Large intestine (tissue), 3 donors: ENCODE measurements around the gene RGS16. TPM values are rescaled to one million over a fixed set of nuclear protein-coding genes. Genes with fewer than 3 reads are reported as not detected.

Experiments
- DNase-seq, 2 donors: peaks; one replicate each; pipeline versions ENCODE4 v3.0.0 to v3.0.0-alpha.2; 2013
- H3K27ac ChIP-seq: one replicate; pipeline ENCODE4 v1.5.1; 2013; ENCODE audit warnings: low read length
- H3K27me3 ChIP-seq: 2 replicates; pipeline ENCODE4 v1.6.1; 2013; ENCODE audit warnings: low read length; ENCODE audit not compliant: control insufficient read depth, insufficient read depth
- H3K36me3 ChIP-seq: 2 replicates; pipeline ENCODE4 v1.6.1; 2013; ENCODE audit warnings: low read length; ENCODE audit not compliant: control insufficient read depth, insufficient read depth
- H3K4me1 ChIP-seq: one replicate; pipeline ENCODE4 v1.6.1; 2013; ENCODE audit warnings: low read length; ENCODE audit not compliant: control insufficient read depth, insufficient read depth
- H3K4me3 ChIP-seq: one replicate; pipeline ENCODE4 v1.5.1; 2013; ENCODE audit warnings: low read length
- H3K9me3 ChIP-seq: one replicate; pipeline ENCODE4 v1.6.1; 2013; ENCODE audit warnings: mild to moderate bottlenecking, low read depth, low read length, moderate library complexity; ENCODE audit not compliant: control insufficient read depth
- WGBS: methylation state at CpG from one replicate; pipeline ENCODE4 v1.1.5; 2013; ENCODE audit warnings: low lambda C conversion rate; ENCODE audit not compliant: insufficient coverage; 5-methylcytosine and 5-hydroxymethylcytosine counted together
- polyA plus RNA-seq: library from polyadenylated mRNA; unstranded; fragments of 120-200 nt; gene quantifications from one replicate; pipeline ENCODE4 v1.2.1, GENCODE V29; 2013

The RGS16 gene
- polyA plus RNA-seq, 1 donor, result 2.3 TPM

GRCh38 chr1:182622901-182623528, 18.8 kb upstream of the RGS16 start:
- Histone ChIP-seq H3K4me1 (peaks cover 4% of the 10 kb centered on the region), H3K27ac (no peak overlapping the region), H3K27me3 (peaks cover 3% of the 10 kb centered on the region), H3K36me3 (no peaks in the 10 kb centered on the region), H3K4me3 (no peak overlapping the region), H3K9me3 (peaks cover 4% of the 10 kb centered on the region)
- no peak for DNase-seq
- 86% methylated on average over 3 of the region's 6 CpGs for WGBS

- no peak for DNase-seq
- Histone ChIP-seq H3K27me3 (peaks cover 6% of the 10 kb centered on the region), H3K4me3 (no peak overlapping the region), H3K4me1 (peaks cover 6% of the 10 kb centered on the region), H3K9me3 (peaks cover 4% of the 10 kb centered on the region), H3K27ac (no peak overlapping the region), H3K36me3 (no peaks in the 10 kb centered on the region)
- WGBS, result no CpG with 5 or more reads among the region's 2 CpGs
These were observed 17.7 kb upstream of the RGS16 start for GRCh38 chr1:182621906-182622305.

GRCh38 chr1:182620924-182621585, 16.9 kb upstream of the RGS16 start:
- Histone ChIP-seq H3K9me3 (peaks cover 4% of the 10 kb centered on the region), H3K27me3 (peaks cover 14% of the 10 kb centered on the region), H3K36me3 (no peaks in the 10 kb centered on the region), H3K4me1 (peaks cover 12% of the 10 kb centered on the region), H3K27ac (no peak overlapping the region), H3K4me3 (no peak overlapping the region)
- no peak for DNase-seq

GRCh38 chr1:182617734-182618351, 13.7 kb upstream of the RGS16 start:
- Histone ChIP-seq H3K27ac (no peak overlapping the region), H3K9me3 (peaks cover 8% of the 10 kb centered on the region), H3K4me3 (no peak overlapping the region), H3K4me1 (peaks cover 25% of the 10 kb centered on the region), H3K36me3 (no peaks in the 10 kb centered on the region), H3K27me3 (peaks cover 45% of the 10 kb centered on the region)
- DNase-seq, result no peak
- no CpG with 5 or more reads among the region's 6 CpGs for WGBS

- H3K4me1 ChIP-seq, result peaks cover 25% of the 10 kb centered on the region
- peak in 1 of 2 donors; percentile 50 for DNase-seq
- no CpG with 5 or more reads among the region's 4 CpGs for WGBS
- H3K27ac ChIP-seq, result no peak overlapping the region
- peaks cover 51% of the 10 kb centered on the region for H3K27me3 ChIP-seq
- peaks cover 8% of the 10 kb centered on the region for H3K9me3 ChIP-seq
- no peak overlapping the region for H3K4me3 ChIP-seq
- no peaks in the 10 kb centered on the region for H3K36me3 ChIP-seq
These were observed 12.8 kb upstream of the RGS16 start for GRCh38 chr1:182617014-182617429.

- Histone ChIP-seq H3K27ac (no peak overlapping the region), H3K4me1 (peaks cover 25% of the 10 kb centered on the region), H3K9me3 (peaks cover 8% of the 10 kb centered on the region), H3K36me3 (no peaks in the 10 kb centered on the region), H3K4me3 (no peak overlapping the region), H3K27me3 (peaks cover 55% of the 10 kb centered on the region)
- no CpG with 5 or more reads among the region's 17 CpGs for WGBS
- DNase-seq, result peak; percentile 36 to 37
These were observed 12.2 kb upstream of the RGS16 start for GRCh38 chr1:182616130-182617013.

- peak in 1 of 2 donors; percentile 30 for DNase-seq
These were observed 11.4 kb upstream of the RGS16 start for GRCh38 chr1:182615468-182616129.

GRCh38 chr1:182614796-182615454, 10.7 kb upstream of the RGS16 start:
- H3K36me3 ChIP-seq, result no peaks in the 10 kb centered on the region
- peak overlapping the region; percentile 64 for H3K27ac ChIP-seq
- H3K27me3 ChIP-seq, result peaks cover 65% of the 10 kb centered on the region
- H3K4me3 ChIP-seq, result peak overlapping the region; percentile 36
- whole genome bisulfite sequencing, result no CpG with 5 or more reads among the region's 56 CpGs
- DNase-seq, result peak; percentile 54 to 80
- H3K4me1 ChIP-seq, result peaks cover 25% of the 10 kb centered on the region
- peaks cover 4% of the 10 kb centered on the region for H3K9me3 ChIP-seq

More at GRCh38 chr1:182615468-182616129, 11.4 kb upstream of the RGS16 start:
- H3K9me3 ChIP-seq, result peaks cover 4% of the 10 kb centered on the region
- peak overlapping the region; percentile 64 for H3K27ac ChIP-seq
- 47% methylated on average over 3 of the region's 11 CpGs for WGBS
- H3K4me3 ChIP-seq, result peak overlapping the region; percentile 36
- H3K36me3 ChIP-seq, result no peaks in the 10 kb centered on the region
- H3K27me3 ChIP-seq, result peaks cover 61% of the 10 kb centered on the region
- peaks cover 25% of the 10 kb centered on the region for H3K4me1 ChIP-seq

- H3K9me3 ChIP-seq, result peaks cover 4% of the 10 kb centered on the region
- H3K27ac ChIP-seq, result no peak overlapping the region
- no peak for DNase-seq
- H3K4me1 ChIP-seq, result peaks cover 21% of the 10 kb centered on the region
- H3K27me3 ChIP-seq, result peaks cover 72% of the 10 kb centered on the region
- no peaks in the 10 kb centered on the region for H3K36me3 ChIP-seq
- WGBS, result no CpG with 5 or more reads among the region's 8 CpGs
- no peak overlapping the region for H3K4me3 ChIP-seq
These were observed 7.6 kb upstream of the RGS16 start for GRCh38 chr1:182611787-182612186.
